ENCODE measurements around the gene ART3.

Gene ART3

GRCh38 chr4:76074993-76075600 lies 588 bp downstream of the ART3 start:
- no peak for DNase-seq

GRCh38 chr4:76078033-76078613 lies 3.6 kb downstream of the ART3 start:
- DNase-seq = no peak

- no peak for DNase-seq
Observed at GRCh38 chr4:76083386-76083988, 9.0 kb downstream of the ART3 start.

GRCh38 chr4:76084542-76084941 lies 10.0 kb downstream of the ART3 start:
- DNase-seq = no peak

DNA sequence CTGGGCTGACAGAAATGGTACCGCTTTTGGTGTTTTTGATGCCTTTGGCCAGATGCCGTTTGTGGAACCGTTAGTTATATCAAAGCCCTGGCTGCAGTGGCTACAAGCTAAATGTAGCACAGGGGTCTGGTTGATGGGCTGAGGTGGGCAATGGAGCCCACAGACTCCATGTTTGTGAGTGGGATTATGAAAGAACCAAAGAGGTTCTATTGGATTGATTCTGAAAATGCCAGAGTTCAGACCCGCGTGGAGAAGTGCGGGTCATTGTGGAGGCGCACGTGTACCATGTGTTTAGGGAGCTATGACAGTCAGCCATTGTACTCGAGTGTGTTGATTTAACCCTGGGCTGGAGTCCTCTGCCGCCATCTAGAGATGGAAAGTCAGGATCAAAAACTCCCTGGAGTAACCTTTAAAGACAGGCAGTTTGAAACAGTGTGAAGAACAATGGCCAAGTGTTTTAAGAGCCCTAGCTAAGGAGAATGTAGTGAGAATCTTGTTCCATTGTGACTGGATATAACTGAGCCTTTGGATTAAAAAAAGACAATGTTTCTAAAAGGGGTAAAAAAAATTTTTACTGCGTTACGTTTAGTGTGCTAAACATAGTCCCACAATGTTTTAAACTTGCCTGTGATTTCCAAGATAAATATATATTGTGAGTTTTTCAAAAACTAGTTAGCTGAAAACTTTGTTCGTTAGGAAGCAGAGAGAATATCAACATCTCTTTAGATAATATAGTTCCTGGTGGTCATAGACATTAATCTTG lies 12.7 kb downstream of the ART3 start:
- DNase-seq = peak; percentile 81

- no peak for DNase-seq
Observed at GRCh38 chr4:76088719-76089118, 14.2 kb downstream of the ART3 start.

DNA sequence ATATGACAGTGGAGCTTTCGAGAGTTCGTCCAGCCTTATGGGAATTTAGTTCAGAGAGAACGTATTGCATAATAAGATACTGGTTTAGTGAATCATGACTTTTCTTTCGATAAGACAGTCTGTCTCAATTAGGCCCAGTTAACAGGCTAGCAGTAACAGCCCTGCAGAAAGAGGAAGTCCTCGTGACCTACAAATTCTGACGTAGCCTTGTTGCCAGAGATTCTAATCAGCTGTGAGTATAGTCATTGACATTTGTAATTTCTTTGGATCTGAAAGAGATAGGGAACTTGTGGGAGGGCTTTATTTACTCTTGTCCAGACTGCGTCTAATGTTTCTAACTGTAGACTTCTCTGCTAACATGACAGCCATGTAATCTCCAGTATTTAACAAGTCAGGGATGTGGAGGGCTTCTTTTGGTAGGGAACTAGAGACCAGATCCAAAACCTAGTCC lies 15.8 kb downstream of the ART3 start:
- DNase-seq = peak; percentile 96

GRCh38 chr4:76091052-76091451 lies 16.5 kb downstream of the ART3 start:
- DNase-seq = no peak

DNA sequence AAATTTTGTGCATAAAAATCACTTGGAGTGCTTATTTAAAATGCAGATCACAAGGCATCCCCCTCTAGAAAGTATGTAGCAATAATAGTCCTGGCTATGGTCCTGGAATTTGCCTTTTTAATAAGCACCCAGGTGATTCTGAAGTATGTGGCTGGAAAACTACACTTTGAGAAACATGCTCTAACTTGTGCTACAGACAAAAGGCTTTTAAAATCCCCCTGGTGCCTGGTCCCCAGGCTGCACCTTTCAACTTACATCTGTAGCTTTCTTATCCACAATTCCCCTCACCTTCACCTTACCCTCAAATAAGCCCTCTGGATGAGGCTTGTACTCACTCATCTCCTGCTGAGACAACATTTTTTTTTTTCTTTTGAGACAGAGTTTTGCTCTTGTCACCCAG lies 21.1 kb downstream of the ART3 start:
- no peak for DNase-seq

- DNase-seq = no peak
Observed at GRCh38 chr4:76096076-76096475, 21.6 kb downstream of the ART3 start.

- no peak for DNase-seq
Observed at GRCh38 chr4:76105652-76106051, 31.1 kb downstream of the ART3 start.

- no peak for DNase-seq
Observed at GRCh38 chr4:76106442-76106841, 31.9 kb downstream of the ART3 start.

DNA sequence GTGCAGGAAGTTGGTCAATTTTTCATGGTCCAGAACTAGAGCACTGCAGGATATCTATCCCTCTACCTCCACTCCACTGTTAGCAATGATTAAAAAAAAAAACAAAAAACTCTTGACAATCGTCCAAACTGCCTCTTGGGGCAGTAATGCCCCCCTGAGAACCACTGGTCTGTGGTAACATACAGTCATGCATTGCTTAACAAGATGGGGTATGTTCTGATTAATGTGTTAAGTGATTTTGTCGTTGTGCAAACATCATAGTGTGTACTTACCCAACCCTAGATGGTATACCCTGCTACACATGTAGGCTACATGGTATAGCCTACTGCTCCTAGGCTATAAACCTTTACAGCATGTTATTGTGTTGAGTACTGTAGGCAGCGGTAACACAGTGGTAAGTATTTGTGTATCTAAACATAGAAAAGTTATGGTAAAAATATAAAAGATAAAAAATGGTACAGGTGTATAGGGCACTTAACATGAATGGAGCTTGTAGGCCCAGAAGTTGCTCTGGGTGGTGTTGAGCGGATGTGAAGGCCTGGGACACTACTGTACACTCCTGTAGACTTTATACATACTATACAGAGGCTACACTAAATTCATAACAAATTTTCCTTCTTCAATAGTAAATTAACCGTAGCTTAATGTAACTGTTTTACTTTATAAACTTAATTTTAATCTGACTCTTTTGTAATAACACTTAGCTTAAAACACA lies 34.1 kb downstream of the ART3 start:
- peak; percentile 78 for DNase-seq

GRCh38 chr4:76116821-76117220 lies 42.3 kb downstream of the ART3 start:
- no peak for DNase-seq

- no peak for DNase-seq
Observed at GRCh38 chr4:76117536-76117935, 43.0 kb downstream of the ART3 start.

GRCh38 chr4:76120199-76120598 lies 45.7 kb downstream of the ART3 start:
- DNase-seq = no peak

- DNase-seq = no peak
Observed at GRCh38 chr4:76125816-76126215, 51.3 kb downstream of the ART3 start.

- no peak for DNase-seq
Observed at GRCh38 chr4:76127754-76128153, 53.2 kb downstream of the ART3 start.

- peak; percentile 51 for DNase-seq
Observed at GRCh38 chr4:76141241-76141640, 66.7 kb downstream of the ART3 start.

DNA sequence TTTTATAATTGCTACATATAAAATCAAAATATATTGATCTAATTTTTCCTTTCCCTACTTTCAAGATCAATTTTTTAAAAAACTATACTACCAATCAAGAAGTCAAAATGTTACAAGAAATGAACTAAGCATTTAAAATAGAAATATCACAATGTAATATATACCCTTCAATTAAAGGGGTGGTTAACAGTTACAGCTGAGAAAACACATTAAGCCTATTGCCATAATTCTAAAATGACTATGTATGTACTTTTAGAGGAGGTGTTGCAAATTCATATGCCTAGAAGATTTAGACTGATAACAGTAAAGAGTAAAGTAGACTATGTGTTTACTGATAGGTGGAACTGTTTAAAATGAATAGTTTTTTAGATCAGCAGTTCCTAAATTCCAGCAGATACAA lies 70.0 kb downstream of the ART3 start:
- no peak for DNase-seq

- peak; percentile 94 for DNase-seq
Observed at GRCh38 chr4:76147454-76148141, 73.1 kb downstream of the ART3 start.

DNA sequence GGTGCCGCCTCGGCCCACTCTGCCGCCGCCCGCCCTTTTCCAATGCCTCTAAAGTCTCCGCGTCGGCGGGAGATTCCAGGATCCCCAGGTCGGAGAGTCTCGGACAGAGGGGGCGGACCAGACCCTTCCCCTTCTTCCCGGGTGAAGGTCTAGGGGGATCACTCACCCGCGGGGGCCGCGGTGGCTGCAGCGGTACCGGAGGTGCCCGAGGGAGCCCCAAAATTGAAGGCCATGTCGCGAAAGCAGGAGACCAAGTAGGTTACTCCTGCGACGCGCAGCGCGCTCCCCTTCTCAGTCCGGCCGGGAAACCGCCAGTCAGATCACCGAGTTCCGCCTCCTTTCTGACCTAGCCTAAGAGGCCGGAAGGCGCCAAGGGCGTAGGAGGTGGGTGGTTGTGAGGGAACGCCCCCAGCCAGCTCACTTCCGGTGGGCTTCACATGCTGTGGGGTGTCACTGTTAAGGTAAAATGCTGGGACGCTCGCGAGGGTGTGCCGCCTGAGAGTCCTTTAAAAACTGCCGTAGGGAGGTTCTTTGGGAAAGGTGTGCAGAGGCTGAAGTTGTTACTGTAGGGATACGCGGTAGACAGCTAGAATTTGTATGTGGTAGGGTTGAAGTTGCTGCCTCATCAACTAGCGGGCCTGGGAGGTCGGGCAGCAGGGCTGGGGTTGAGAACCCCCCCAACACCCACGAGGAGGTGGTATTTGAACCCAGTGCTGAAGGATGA lies 73.8 kb downstream of the ART3 start, which contains the start of gene NUP54:
TSS of gene NUP54 (minus strand) at position 256 of the 724 bp plus-strand sequence. CDS start at position 233, 23 bp downstream.
- peak; percentile 99 for DNase-seq

All from hematopoietic multipotent progenitor cell treated with erythropoietin and hydrocortisone succinate and interleukin-3 and kit ligand, for 4 days (in vitro differentiated cells).